Measurements from ENCODE around the gene TNN.
"Not testable (repeated sequence)": the region's sequence is repeated elsewhere in the genome, so short reads cannot be mapped to it uniquely, and the experiment has no call there.

The TNN gene

DNA sequence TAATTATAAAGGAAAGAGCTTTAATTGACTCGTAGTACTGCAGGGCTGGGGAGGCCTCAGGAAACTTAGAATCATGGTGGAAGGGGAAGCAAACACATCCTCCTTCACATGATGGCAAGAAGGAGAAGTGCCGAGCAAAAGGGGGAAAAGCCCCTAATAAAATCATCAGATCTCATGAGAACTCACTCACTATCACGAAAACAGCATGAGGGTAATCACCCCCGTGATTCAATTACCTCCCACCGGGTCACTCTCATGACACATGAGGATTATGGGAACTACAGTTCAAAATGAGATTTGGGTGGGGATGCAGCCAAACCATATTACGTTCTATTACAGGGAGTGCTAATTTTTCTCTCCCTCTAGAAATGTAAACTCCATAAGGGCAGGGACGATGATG, 30.2 kb upstream of the TNN start:
- TF ChIP-seq, protein P1, sequence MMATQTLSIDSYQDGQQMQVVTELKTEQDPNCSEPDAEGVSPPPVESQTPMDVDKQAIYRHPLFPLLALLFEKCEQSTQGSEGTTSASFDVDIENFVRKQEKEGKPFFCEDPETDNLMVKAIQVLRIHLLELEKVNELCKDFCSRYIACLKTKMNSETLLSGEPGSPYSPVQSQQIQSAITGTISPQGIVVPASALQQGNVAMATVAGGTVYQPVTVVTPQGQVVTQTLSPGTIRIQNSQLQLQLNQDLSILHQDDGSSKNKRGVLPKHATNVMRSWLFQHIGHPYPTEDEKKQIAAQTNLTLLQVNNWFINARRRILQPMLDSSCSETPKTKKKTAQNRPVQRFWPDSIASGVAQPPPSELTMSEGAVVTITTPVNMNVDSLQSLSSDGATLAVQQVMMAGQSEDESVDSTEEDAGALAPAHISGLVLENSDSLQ (IDR thresholded peaks at IDR 0.05): no peak
- TF ChIP-seq CTBP1 (IDR thresholded peaks at IDR 0.05; ENCODE audit: borderline replicate concordance) (no peak), HDGF (IDR thresholded peaks at IDR 0.05; ENCODE audit: borderline replicate concordance) (no peak), NFRKB (IDR thresholded peaks at IDR 0.05) (no peak), SP1 (IDR thresholded peaks at IDR 0.05) (no peak), L3MBTL2 (conservative IDR thresholded peaks at IDR 0.05) (no peak), TARDBP (IDR thresholded peaks at IDR 0.05) (no peak), ZNF384 (IDR thresholded peaks at IDR 0.05) (no peak), SUZ12 (IDR thresholded peaks at IDR 0.05) (no peak), ARNT (IDR thresholded peaks at IDR 0.05) (no peak), FOXA1 (IDR thresholded peaks at IDR 0.05) (no peak), FOXM1 (IDR thresholded peaks at IDR 0.05; ENCODE audit: borderline replicate concordance) (no peak), FOXK2 (IDR thresholded peaks at IDR 0.05) (no peak)
- CTCF ChIA-PET: no interaction called here

DNA sequence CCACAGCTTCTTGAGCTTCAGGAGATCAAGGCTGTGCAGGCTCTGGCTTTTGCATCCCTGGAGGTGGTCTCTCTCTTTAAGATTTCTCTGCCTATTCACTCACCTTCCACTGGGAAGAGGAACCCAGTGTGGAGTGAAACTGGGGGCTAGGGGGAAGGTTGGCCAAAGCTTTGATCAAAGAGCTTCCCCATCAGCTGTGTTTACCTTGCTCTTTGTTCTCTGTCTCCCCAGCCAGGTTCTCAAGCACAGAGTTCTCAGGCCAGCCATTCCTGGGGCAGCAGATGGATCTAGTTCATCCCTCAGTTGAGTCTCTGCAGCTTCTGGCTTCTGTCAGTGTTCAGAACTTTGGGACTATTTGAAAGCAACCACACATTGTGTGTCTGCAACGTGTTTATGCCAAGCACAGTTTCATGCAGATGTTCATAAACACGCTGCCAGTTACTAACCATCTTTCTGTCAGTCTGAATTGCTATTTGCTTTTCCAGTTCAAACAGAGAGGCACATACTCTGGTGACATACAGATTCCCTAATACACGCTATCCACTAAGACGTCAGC, 27.2 kb upstream of the TNN start:
- TF ChIP-seq SP1 (IDR thresholded peaks at IDR 0.05) (no peak), ARNT (IDR thresholded peaks at IDR 0.05) (no peak), LEF1 (IDR thresholded peaks at IDR 0.05; ENCODE audit: borderline replicate concordance) (no peak), ELF4 (IDR thresholded peaks at IDR 0.05) (no peak), L3MBTL2 (conservative IDR thresholded peaks at IDR 0.05) (no peak), FOXA1 (IDR thresholded peaks at IDR 0.05) (no peak), NFRKB (IDR thresholded peaks at IDR 0.05) (no peak), FOXM1 (IDR thresholded peaks at IDR 0.05; ENCODE audit: borderline replicate concordance) (no peak), CTBP1 (IDR thresholded peaks at IDR 0.05; ENCODE audit: borderline replicate concordance) (no peak), HDGF (IDR thresholded peaks at IDR 0.05; ENCODE audit: borderline replicate concordance) (no peak), TARDBP (IDR thresholded peaks at IDR 0.05) (no peak), FOXK2 (IDR thresholded peaks at IDR 0.05) (no peak), SUZ12 (IDR thresholded peaks at IDR 0.05) (no peak), ZNF384 (IDR thresholded peaks at IDR 0.05) (no peak)
- TF ChIP-seq, protein P1 (IDR thresholded peaks at IDR 0.05): no peak
- no peak for DNase-seq (ENCODE audit: extremely low spot score)
- ChIA-PET POLR2A (interaction anchor here (1.1 kb wide), 1 partner anchor 18 kb away, joined by 3 read pairs; the partner anchor contains the start of gene MRPS14), CTCF (interaction anchor here (2.5 kb wide), 1 partner anchor 11 kb away, joined by 8 read pairs; no protein-coding TSS in a partner anchor)

More for the DNA sequence above, 30.2 kb upstream of the TNN start:
- no peak for DNase-seq (ENCODE audit: extremely low spot score)
- POLR2A ChIA-PET: interaction anchor here (1.5 kb wide), 1 partner anchor 14 kb away, joined by 5 read pairs; the partner anchor contains the start of gene MRPS14

DNA sequence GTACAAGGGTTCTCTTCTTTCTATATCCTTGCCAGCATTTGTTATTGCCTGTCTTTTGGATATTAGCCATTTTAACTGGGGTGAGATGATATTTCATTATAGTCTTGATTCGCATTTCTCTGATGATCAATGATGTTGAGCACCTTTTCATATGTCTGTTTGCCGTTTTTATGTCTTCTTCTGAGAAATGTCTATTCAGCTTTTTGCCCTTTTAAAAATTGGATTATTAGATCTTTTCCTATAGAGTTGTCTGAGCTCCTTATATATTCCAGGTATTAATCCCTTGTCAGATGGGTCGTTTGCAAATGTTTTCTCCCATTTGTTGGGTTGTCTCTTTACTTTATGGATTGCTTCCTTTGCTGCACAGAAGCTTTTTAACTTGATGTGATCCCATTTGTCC, 25.0 kb upstream of the TNN start:
- CTCF ChIA-PET: interaction anchor here (2.5 kb wide), 1 partner anchor 13 kb away, joined by 8 read pairs; no protein-coding TSS in a partner anchor
- no peak for TF ChIP-seq LEF1 (IDR thresholded peaks at IDR 0.05; ENCODE audit: borderline replicate concordance)
- no peak for TF ChIP-seq SP1 (IDR thresholded peaks at IDR 0.05)
- TF ChIP-seq CTBP1 (IDR thresholded peaks at IDR 0.05; ENCODE audit: borderline replicate concordance): no peak
- no peak for TF ChIP-seq ARNT (IDR thresholded peaks at IDR 0.05)
- TF ChIP-seq HDGF (IDR thresholded peaks at IDR 0.05; ENCODE audit: borderline replicate concordance): no peak
- no peak for TF ChIP-seq NFRKB (IDR thresholded peaks at IDR 0.05)
- no peak for TF ChIP-seq ZNF384 (IDR thresholded peaks at IDR 0.05)
- TF ChIP-seq SUZ12 (IDR thresholded peaks at IDR 0.05): no peak
- no peak for TF ChIP-seq BHLHE40 (IDR thresholded peaks at IDR 0.05; ENCODE audit: borderline replicate concordance)
- no peak for TF ChIP-seq TARDBP (IDR thresholded peaks at IDR 0.05)
- no peak for TF ChIP-seq FOXK2 (IDR thresholded peaks at IDR 0.05)
- TF ChIP-seq, protein P1 (IDR thresholded peaks at IDR 0.05): no peak
- no peak for TF ChIP-seq ELF4 (IDR thresholded peaks at IDR 0.05)
- TF ChIP-seq FOXM1 (IDR thresholded peaks at IDR 0.05; ENCODE audit: borderline replicate concordance): no peak
- TF ChIP-seq L3MBTL2 (conservative IDR thresholded peaks at IDR 0.05): no peak
- TF ChIP-seq FOXA1 (IDR thresholded peaks at IDR 0.05): no peak
- POLR2A ChIA-PET: no interaction called here
- no peak for DNase-seq (ENCODE audit: extremely low spot score)

DNA sequence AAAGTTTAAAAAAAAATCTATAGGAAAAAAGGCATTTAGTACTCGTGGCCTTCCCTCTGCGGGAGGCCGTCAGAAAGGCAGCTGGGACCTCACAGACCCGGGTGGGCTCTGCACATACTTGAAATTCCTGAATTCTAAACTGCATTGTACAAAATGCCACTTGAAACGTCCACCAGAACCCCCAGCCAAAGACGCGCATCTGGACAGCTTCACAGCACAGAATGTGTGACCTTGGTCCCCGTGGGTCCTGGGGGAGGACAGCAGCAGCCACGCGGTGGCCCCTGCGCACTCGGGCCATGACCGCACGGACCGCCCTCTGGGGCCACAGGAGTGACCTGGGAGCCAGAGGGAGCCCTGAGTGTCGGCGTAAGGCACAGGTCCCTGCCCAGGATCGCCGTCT, 23.8 kb upstream of the TNN start:
- no peak for DNase-seq (ENCODE audit: extremely low spot score)
- TF ChIP-seq FOXK2 (IDR thresholded peaks at IDR 0.05) (no peak), ZNF384 (IDR thresholded peaks at IDR 0.05) (no peak), CTBP1 (IDR thresholded peaks at IDR 0.05; ENCODE audit: borderline replicate concordance) (no peak), ARNT (IDR thresholded peaks at IDR 0.05) (no peak), L3MBTL2 (conservative IDR thresholded peaks at IDR 0.05) (no peak), FOXA1 (IDR thresholded peaks at IDR 0.05) (no peak), HDGF (IDR thresholded peaks at IDR 0.05; ENCODE audit: borderline replicate concordance) (no peak), LEF1 (IDR thresholded peaks at IDR 0.05; ENCODE audit: borderline replicate concordance) (no peak), SP1 (IDR thresholded peaks at IDR 0.05) (no peak), SUZ12 (IDR thresholded peaks at IDR 0.05) (no peak), FOXM1 (IDR thresholded peaks at IDR 0.05; ENCODE audit: borderline replicate concordance) (no peak), NFRKB (IDR thresholded peaks at IDR 0.05) (no peak), ELF4 (IDR thresholded peaks at IDR 0.05) (no peak), TARDBP (IDR thresholded peaks at IDR 0.05) (no peak), BHLHE40 (IDR thresholded peaks at IDR 0.05; ENCODE audit: borderline replicate concordance) (no peak)
- TF ChIP-seq, protein P1 (IDR thresholded peaks at IDR 0.05): no peak
- CTCF ChIA-PET: interaction anchor here (0.6 kb wide), 1 partner anchor 1727 kb away, joined by 3 read pairs; no protein-coding TSS in a partner anchor
- POLR2A ChIA-PET: no interaction called here

DNA sequence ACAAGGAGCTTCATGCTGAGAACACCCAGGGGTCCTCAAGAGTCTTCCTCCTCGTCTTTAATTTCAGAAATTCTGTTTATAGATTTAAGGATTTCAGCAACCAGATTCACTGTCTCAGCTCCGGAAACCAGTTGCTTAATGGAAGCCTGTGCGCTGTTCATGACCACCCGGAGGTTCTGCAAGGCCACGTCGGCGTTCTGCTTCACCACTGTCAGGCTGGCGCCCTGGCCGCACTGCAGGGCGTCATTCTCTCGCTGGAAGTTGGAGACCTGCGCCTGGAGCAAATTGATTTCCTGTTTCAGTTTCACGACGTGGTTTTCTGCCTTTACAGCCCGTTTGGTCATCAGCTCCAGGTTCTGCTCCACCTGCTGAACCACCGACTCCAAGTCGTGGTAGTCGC, 23.0 kb upstream of the TNN start:
- DNase-seq (ENCODE audit: extremely low spot score); CTCF ChIA-PET; POLR2A ChIA-PET: not testable (repeated sequence)

Measured in HEK293T (cell line).